Psoas muscle (tissue), 8 donors: ENCODE data around the gene SLCO3A1. TPM values are rescaled to one million over a fixed set of nuclear protein-coding genes. Genes with fewer than 3 reads are reported as not detected.

ENCODE experiments used
- ATAC-seq, 4 donors: fragments of 200-7000 bp; cut with Tn5 transposase; one replicate each; pipeline ENCODE4 v1.9.1; 2020; ENCODE audit warnings: moderate library complexity in 3 of 4, mild to moderate bottlenecking in 2 of 4
- DNase-seq, 2 donors: peaks; one replicate each; pipeline ENCODE4 v3.0.0-alpha.2; 2020
- H3K27ac ChIP-seq: fragments of 200-600 bp; one replicate; pipeline ENCODE4 v1.8.0; 2022
- H3K27me3 ChIP-seq, 3 donors: fragments of 200-600 bp in 1 of 3; one replicate each; pipeline versions ENCODE4 v1.6.1 to v1.8.0; 2013 to 2022; ENCODE audit warnings: low read length in 2 of 3, mild to moderate bottlenecking in 2 of 3, moderate library complexity in 1 of 3; ENCODE audit not compliant: insufficient read depth in 3 of 3
- H3K36me3 ChIP-seq, 2 donors: fragments of 200-600 bp in 1 of 2; one replicate each; pipeline versions ENCODE4 v1.6.1 to v1.8.0; 2013 to 2022; ENCODE audit warnings: low read depth in 1 of 2, mild to moderate bottlenecking in 1 of 2, moderate library complexity in 1 of 2; ENCODE audit not compliant: insufficient read depth in 1 of 2
- H3K4me1 ChIP-seq: fragments of 200-600 bp; one replicate; pipeline ENCODE4 v1.8.0; 2022
- H3K4me3 ChIP-seq: fragments of 200-600 bp; one replicate; pipeline ENCODE4 v1.8.0; 2022; ENCODE audit warnings: mild to moderate bottlenecking
- H3K9me3 ChIP-seq: fragments of 200-600 bp; one replicate; pipeline ENCODE4 v1.8.0; 2022
- WGBS, 3 donors: extraction: QIAGEN DNeasy Blood & Tissue Kit; methylation state at CpG; one replicate each; pipeline versions ENCODE4 v1.1.6 to v1.1.7; 2013; 5-methylcytosine and 5-hydroxymethylcytosine counted together
- intact Hi-C, 2 donors: fragments of 100-400 bp; cut with DNase I; formaldehyde crosslinking; loops; one replicate each; pipeline versions ENCODE4 v1.11.0 to v1.14.2; 2022
- polyA plus RNA-seq, 3 donors: library from polyadenylated mRNA; stranded (reverse); fragments of 200-250 nt; gene quantifications; one replicate each; pipeline ENCODE4 v1.2.3, GENCODE V29; 2013
- total RNA-seq, 4 donors: library from RNA; stranded (reverse); fragmentation: NEBNext Ultra II Directional in 2 of 4; extraction: Animal tissue kit (Norgen Biotek cat#: 25700) in 2 of 4; gene quantifications; one replicate each; pipeline versions ENCODE4 v1.2.1 to v1.2.4, GENCODE V29; 2021 to 2023
- TF ChIP-seq, protein P1 (sequence below): fragments of 200-600 bp; IDR thresholded peaks from one replicate; pipeline ENCODE4 v1.8.0; 2022; ENCODE audit warnings: antibody characterized with exemption
- donor health status: healthy with polysubstance abuse.
- donor health status: DM: no; HTN: no; CAD: no; lungs with moderate emphysema.
- donor health status: Bipolar disorder and iron deficiency.
- donor health status: healthy.
- donor health status: DM: yes; HTN: yes; CAD: no.
- donor health status: DM: no; HTN: no; CAD: no.
- donor health status: DM: no; HTN: no; CAD: no.
- donor health status: DM: yes; HTN: yes; CAD: no.

Gene SLCO3A1
- total and polyA plus RNA-seq, 7 donors, result 3.5 to 10.3 (median 9.4) TPM

DNA sequence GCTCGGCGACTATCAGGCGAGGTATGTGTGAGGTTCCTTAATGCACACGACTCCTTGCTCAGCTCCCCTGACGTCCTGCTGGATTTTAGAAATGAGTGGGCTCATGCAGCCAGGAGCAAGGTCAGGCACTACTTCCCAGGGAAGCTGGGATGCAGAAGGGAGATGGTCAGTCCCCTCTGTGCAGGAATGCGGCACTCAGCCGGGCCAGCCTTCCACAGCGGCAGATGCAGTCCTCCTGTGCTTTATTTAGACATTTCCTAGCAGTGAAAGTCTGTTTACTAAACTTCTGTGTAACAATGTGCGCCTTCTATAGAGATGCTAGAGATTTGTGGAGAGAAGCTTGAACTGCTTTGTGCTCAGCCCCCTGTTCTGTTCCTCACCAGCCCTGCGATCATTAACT, 252.1 kb downstream of the SLCO3A1 start:
- H3K36me3 ChIP-seq, result peaks cover 0 to 3% of the 10 kb centered on the region in 2 donors
- no peaks in the 10 kb centered on the region for H3K4me1 ChIP-seq
- peaks cover 0 to 3% (median 0%) of the 10 kb centered on the region in 3 donors for H3K27me3 ChIP-seq
- TF ChIP-seq, protein P1, sequence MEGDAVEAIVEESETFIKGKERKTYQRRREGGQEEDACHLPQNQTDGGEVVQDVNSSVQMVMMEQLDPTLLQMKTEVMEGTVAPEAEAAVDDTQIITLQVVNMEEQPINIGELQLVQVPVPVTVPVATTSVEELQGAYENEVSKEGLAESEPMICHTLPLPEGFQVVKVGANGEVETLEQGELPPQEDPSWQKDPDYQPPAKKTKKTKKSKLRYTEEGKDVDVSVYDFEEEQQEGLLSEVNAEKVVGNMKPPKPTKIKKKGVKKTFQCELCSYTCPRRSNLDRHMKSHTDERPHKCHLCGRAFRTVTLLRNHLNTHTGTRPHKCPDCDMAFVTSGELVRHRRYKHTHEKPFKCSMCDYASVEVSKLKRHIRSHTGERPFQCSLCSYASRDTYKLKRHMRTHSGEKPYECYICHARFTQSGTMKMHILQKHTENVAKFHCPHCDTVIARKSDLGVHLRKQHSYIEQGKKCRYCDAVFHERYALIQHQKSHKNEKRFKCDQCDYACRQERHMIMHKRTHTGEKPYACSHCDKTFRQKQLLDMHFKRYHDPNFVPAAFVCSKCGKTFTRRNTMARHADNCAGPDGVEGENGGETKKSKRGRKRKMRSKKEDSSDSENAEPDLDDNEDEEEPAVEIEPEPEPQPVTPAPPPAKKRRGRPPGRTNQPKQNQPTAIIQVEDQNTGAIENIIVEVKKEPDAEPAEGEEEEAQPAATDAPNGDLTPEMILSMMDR, result no peak
- no peak overlapping the region for H3K27ac ChIP-seq
- H3K4me3 ChIP-seq, result no peak overlapping the region
- DNase-seq (no peak), ATAC-seq (no peak)
- H3K9me3 ChIP-seq, result no peaks in the 10 kb centered on the region
- WGBS, 3 donors, result 83 to 89% (median 87%) methylated on average over 10 of the region's 10 CpGs
- intact Hi-C loops, result no loop called here

DNA sequence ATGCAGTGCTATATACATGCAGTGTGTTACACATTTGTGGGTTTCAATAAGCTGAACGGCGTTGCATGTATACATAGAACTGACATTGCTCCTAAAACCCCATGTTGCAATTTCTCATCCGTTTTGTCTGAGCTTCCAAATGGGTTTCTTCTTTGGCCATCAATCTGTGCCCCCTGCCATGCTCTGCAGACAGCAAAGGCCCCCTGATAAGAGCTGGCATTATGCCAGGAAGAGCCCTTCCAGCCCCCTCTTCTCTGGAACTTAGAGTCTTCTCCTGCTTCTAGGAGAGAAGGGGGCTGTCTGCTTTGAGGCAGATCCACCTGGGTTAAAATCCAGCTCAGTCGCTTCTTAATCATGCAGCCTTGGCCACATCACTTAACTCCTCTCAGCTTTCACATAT, 254.0 kb downstream of the SLCO3A1 start:
- DNase-seq (no peak), ATAC-seq (no peak)
- Histone ChIP-seq H3K4me3 (no peak overlapping the region), H3K27me3 (peaks cover 0 to 3% (median 0%) of the 10 kb centered on the region in 3 donors), H3K36me3 (peaks cover 0 to 3% of the 10 kb centered on the region in 2 donors), H3K9me3 (no peaks in the 10 kb centered on the region), H3K4me1 (no peaks in the 10 kb centered on the region), H3K27ac (no peak overlapping the region)
- TF ChIP-seq, protein P1, result no peak
- WGBS, 3 donors, result 82% methylated on average over 4 of the region's 4 CpGs
- intact Hi-C loops, result no loop called here

DNA sequence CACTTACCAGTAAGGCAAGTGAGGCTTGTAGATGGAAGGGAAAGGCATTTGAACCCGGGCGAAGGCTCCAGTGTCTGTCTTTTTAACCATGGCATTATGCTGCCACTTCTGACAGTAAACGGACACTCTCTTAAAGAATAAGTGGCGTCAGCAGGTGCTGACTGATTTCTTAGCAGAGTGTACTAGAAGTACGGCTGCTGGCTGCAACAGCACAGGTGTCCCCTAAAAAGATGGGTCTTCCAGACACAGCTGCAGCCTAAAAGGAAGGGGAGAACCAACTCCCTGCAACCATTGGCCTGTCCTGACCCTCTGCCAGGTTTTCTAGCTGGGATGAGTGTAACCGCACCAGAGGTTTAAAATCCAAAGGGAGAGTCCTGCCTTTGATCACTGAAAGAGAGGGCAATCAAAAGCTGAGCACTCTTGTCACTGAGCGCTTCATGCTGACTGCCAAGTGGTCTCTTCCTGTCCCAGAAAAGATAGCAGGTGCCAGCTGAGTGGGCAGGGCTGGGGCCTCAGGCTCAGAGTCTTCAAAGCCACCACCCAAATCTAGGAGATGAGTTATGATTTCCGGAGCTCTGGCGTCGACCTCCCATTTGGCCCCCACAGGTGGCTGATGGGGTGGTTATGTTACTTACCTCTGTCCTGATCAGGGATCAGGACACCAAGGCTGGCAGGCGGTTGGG, 255.8 kb downstream of the SLCO3A1 start:
- intact Hi-C loops, result no loop called here
- H3K4me1 ChIP-seq, result no peaks in the 10 kb centered on the region
- TF ChIP-seq, protein P1, result no peak
- ATAC-seq (no peak), DNase-seq (no peak)
- no peak overlapping the region for H3K27ac ChIP-seq
- no peak overlapping the region for H3K4me3 ChIP-seq
- no peaks in the 10 kb centered on the region for H3K9me3 ChIP-seq
- H3K27me3 ChIP-seq, result peaks cover 0 to 3% (median 0%) of the 10 kb centered on the region in 3 donors
- H3K36me3 ChIP-seq, result peaks cover 0 to 3% of the 10 kb centered on the region in 2 donors
- WGBS, 3 donors, result 78 to 80% (median 78%) methylated on average over 11 of the region's 11 CpGs

DNA sequence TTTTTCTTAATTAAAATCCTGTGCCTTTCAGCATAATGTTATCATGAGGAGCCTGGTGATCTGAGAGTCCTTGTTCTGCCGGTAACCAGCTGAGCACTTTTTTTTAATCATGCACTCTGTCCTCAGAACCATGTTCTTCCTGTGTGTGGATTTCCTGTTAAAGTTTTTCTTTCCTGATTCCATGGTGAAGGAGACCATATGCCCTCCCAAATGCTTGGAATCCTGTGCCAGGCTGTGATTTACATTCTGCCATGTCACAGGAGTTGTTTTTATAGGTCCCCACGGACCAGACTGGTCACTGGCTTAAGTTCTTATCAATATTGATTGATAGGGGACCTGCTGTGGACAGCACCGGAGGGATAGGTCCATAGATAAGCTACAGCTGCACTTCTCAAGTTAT, 257.8 kb downstream of the SLCO3A1 start:
- Histone ChIP-seq H3K4me3 (no peak overlapping the region), H3K9me3 (no peaks in the 10 kb centered on the region), H3K4me1 (no peaks in the 10 kb centered on the region), H3K36me3 (no peaks in the 10 kb centered on the region), H3K27me3 (peaks cover 0 to 3% (median 0%) of the 10 kb centered on the region in 3 donors), H3K27ac (no peak overlapping the region)
- DNase-seq (no peak), ATAC-seq (no peak)
- TF ChIP-seq, protein P1, result no peak
- WGBS, 3 donors, result 57 to 68% (median 63%) methylated on average over 3 of the region's 3 CpGs
- intact Hi-C loops, result no loop called here

DNA sequence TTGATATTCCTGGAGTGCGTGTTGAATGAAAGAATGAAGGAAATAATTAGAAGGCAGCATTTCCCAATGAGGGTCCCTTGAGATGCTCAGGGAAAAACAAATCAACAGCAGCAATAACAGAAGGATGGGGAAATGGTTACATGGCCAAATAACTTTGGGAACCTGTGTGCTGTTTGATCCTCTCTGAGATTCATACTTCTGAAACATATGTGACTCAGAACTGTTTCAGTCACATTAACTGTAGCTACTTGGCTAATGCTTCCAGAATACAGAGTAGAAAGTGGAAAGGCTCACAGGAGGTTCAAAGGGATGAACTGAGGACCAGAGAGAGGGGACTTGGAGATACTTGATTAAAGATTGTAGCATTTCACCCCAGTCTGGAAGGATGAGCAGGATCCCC, 258.2 kb downstream of the SLCO3A1 start:
- H3K4me3 ChIP-seq, result no peak overlapping the region
- DNase-seq, result no peak
- H3K27ac ChIP-seq, result no peak overlapping the region
- intact Hi-C loops, result no loop called here
- H3K4me1 ChIP-seq, result peaks cover under 1% of the 10 kb centered on the region
- H3K36me3 ChIP-seq, result no peaks in the 10 kb centered on the region
- 81 to 94% (median 86%) methylated on average over 1 of the region's 1 CpG for WGBS, 3 donors
- no peak for ATAC-seq
- H3K9me3 ChIP-seq, result no peaks in the 10 kb centered on the region
- peaks cover 0 to 3% (median 0%) of the 10 kb centered on the region in 3 donors for H3K27me3 ChIP-seq
- TF ChIP-seq, protein P1, result no peak
